DOHH2 (cell line): ENCODE data around the gene RSBN1.

ENCODE experiments used
- H3F3A ChIP-seq: fragments of 200-600 bp; sonication (generic), shearing (Covaris generic); 2 replicates; pipeline ENCODE4 v1.6.0; 2016; ENCODE audit warnings: antibody characterized with exemption, mild to moderate bottlenecking; ENCODE audit not compliant: control insufficient read depth, insufficient read depth
- H3K27ac ChIP-seq: fragments of 200-600 bp; sonication (generic); 2 replicates; pipeline ENCODE4 v1.5.1; 2014; ENCODE audit warnings: low read depth, mild to moderate bottlenecking, low read length, moderate library complexity
- H3K27me3 ChIP-seq: fragments of 200-600 bp; sonication (generic); 2 replicates; pipeline ENCODE4 v1.6.1; 2014; ENCODE audit warnings: mild to moderate bottlenecking, low read length, mixed read lengths; ENCODE audit not compliant: control insufficient read depth
- H3K36me3 ChIP-seq: fragments of 200-600 bp; sonication (generic); 2 replicates; pipeline ENCODE4 v1.6.1; 2014; ENCODE audit warnings: mild to moderate bottlenecking, low read length, moderate library complexity, mixed read lengths; ENCODE audit not compliant: control insufficient read depth
- H3K4me1 ChIP-seq: fragments of 200-600 bp; sonication (generic); 2 replicates; pipeline ENCODE4 v1.6.1; 2014; ENCODE audit warnings: mild to moderate bottlenecking, low read length, mixed read lengths; ENCODE audit not compliant: control insufficient read depth
- H3K4me2 ChIP-seq: fragments of 200-600 bp; sonication (generic); 2 replicates; pipeline ENCODE4 v1.6.0; 2014; ENCODE audit warnings: mild to moderate bottlenecking, low read length, moderate library complexity
- H3K4me3 ChIP-seq: fragments of 200-600 bp; sonication (generic); 2 replicates; pipeline ENCODE4 v1.5.1; 2014; ENCODE audit warnings: mild to moderate bottlenecking, low read length, mixed read lengths
- H3K79me2 ChIP-seq: fragments of 200-600 bp; sonication (generic); 2 replicates; pipeline ENCODE4 v1.6.1; 2014; ENCODE audit warnings: mild to moderate bottlenecking, low read length, mixed read lengths; ENCODE audit not compliant: control insufficient read depth
- H3K9me2 ChIP-seq: fragments of 200-600 bp; sonication (generic); replicated peaks from 2 replicates; pipeline ENCODE4 v1.6.1; 2014; ENCODE audit warnings: mild to moderate bottlenecking, low read length, mixed read lengths; ENCODE audit not compliant: control insufficient read depth
- H3K9me3 ChIP-seq: fragments of 200-600 bp; sonication (generic); 2 replicates; pipeline ENCODE4 v1.6.1; 2014; ENCODE audit warnings: antibody characterized with exemption, low read length, mixed read lengths; ENCODE audit not compliant: control insufficient read depth, insufficient read depth
- H4K20me1 ChIP-seq: fragments of 200-600 bp; sonication (generic); 2 replicates; pipeline ENCODE4 v1.6.0; 2014; ENCODE audit warnings: low read depth, mild to moderate bottlenecking, antibody characterized with exemption, low read length, moderate library complexity; ENCODE audit not compliant: control insufficient read depth, insufficient read depth
- CTCF ChIP-seq: fragments of 200-600 bp; sonication (generic); IDR thresholded peaks from one replicate; pipeline ENCODE4 v1.5.1; 2014; ENCODE audit warnings: antibody characterized with exemption, mild to moderate bottlenecking, low read depth, low read length; ENCODE audit not compliant: poor library complexity, severe bottlenecking
- EZH2phosphoT487 ChIP-seq: fragments of 200-600 bp; sonication (generic); IDR thresholded peaks from 2 replicates; pipeline ENCODE4 v1.6.1; 2017; ENCODE audit warnings: borderline replicate concordance, mild to moderate bottlenecking, antibody characterized with exemption, low read length, moderate library complexity, mixed read lengths

RSBN1 gene

GRCh38 chr1:113763661-113764060, 48.6 kb downstream of the RSBN1 start:
- H3K4me3 ChIP-seq: no peak overlapping the region
- no peaks in the 10 kb centered on the region for H3K9me3 ChIP-seq
- peaks cover 39% of the 10 kb centered on the region for H3K36me3 ChIP-seq
- H3K9me2 ChIP-seq: no peaks in the 10 kb centered on the region
- H3K27ac ChIP-seq: no peak overlapping the region
- H3K4me2 ChIP-seq: no peak overlapping the region
- peaks cover 8% of the 10 kb centered on the region for H3K4me1 ChIP-seq
- TF ChIP-seq CTCF (no peak), EZH2phosphoT487 (no peak)
- peaks cover 20% of the 10 kb centered on the region for H3F3A ChIP-seq
- H3K79me2 ChIP-seq: peaks cover 5% of the 10 kb centered on the region
- H4K20me1 ChIP-seq: no peaks in the 10 kb centered on the region
- H3K27me3 ChIP-seq: no peaks in the 10 kb centered on the region

- Histone ChIP-seq H3K9me3 (no peaks in the 10 kb centered on the region), H4K20me1 (no peaks in the 10 kb centered on the region), H3K4me2 (no peak overlapping the region), H3K4me3 (no peak overlapping the region), H3K4me1 (peaks cover 17% of the 10 kb centered on the region), H3K27ac (no peak overlapping the region), H3K36me3 (peaks cover 31% of the 10 kb centered on the region), H3K9me2 (no peaks in the 10 kb centered on the region), H3K79me2 (peaks cover 22% of the 10 kb centered on the region), H3K27me3 (no peaks in the 10 kb centered on the region), H3F3A (peaks cover 20% of the 10 kb centered on the region)
- TF ChIP-seq EZH2phosphoT487 (no peak), CTCF (no peak)
These were observed 50.3 kb downstream of the RSBN1 start for GRCh38 chr1:113761937-113762336.

- H3K9me3 ChIP-seq: no peaks in the 10 kb centered on the region
- H3K27ac ChIP-seq: peak overlapping the region; percentile 70
- H3K4me2 ChIP-seq: peak overlapping the region; percentile 89
- H3K9me2 ChIP-seq: no peaks in the 10 kb centered on the region
- H3K27me3 ChIP-seq: no peaks in the 10 kb centered on the region
- peaks cover 22% of the 10 kb centered on the region for H3F3A ChIP-seq
- H3K79me2 ChIP-seq: peaks cover 24% of the 10 kb centered on the region
- peak overlapping the region; percentile 78 for H3K4me3 ChIP-seq
- no peaks in the 10 kb centered on the region for H4K20me1 ChIP-seq
- TF ChIP-seq EZH2phosphoT487: no peak
- TF ChIP-seq CTCF: no peak
- peaks cover 24% of the 10 kb centered on the region for H3K36me3 ChIP-seq
- H3K4me1 ChIP-seq: peaks cover 17% of the 10 kb centered on the region
These were observed 51.9 kb downstream of the RSBN1 start for GRCh38 chr1:113760102-113761080.
